Measurements from ENCODE around the gene BUD13.

DNA sequence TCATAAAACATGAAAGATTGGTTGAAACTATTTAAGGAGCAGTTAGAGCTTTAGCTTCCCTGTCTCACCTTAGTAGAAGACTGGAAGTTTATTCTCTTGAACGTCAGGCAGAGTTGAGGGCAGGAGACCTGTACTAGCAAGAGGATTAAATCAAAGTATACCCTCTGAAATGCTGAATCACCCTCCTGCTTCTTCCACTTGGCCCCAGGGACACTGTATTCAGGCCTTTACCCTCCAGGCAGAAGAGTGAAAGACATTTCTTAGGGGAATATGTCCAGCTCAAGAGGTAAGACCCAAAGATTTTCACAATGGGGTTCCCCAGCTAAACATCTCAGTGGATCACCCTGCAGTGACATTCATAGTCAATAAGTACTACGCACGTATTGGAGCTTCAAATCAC lies 38.4 kb upstream of the BUD13 start:
- TF ChIP-seq, protein P1, sequence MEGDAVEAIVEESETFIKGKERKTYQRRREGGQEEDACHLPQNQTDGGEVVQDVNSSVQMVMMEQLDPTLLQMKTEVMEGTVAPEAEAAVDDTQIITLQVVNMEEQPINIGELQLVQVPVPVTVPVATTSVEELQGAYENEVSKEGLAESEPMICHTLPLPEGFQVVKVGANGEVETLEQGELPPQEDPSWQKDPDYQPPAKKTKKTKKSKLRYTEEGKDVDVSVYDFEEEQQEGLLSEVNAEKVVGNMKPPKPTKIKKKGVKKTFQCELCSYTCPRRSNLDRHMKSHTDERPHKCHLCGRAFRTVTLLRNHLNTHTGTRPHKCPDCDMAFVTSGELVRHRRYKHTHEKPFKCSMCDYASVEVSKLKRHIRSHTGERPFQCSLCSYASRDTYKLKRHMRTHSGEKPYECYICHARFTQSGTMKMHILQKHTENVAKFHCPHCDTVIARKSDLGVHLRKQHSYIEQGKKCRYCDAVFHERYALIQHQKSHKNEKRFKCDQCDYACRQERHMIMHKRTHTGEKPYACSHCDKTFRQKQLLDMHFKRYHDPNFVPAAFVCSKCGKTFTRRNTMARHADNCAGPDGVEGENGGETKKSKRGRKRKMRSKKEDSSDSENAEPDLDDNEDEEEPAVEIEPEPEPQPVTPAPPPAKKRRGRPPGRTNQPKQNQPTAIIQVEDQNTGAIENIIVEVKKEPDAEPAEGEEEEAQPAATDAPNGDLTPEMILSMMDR (IDR thresholded peaks at IDR 0.05; ENCODE audit: low read length): no peak
- TF ChIP-seq EZH2 (optimal IDR thresholded peaks at IDR 0.05; ENCODE audit: low read depth, low read length): no peak
